Head of caudate nucleus (tissue), 42 donors: ENCODE measurements around the gene KRTAP12-4.
"Not testable (repeated sequence)": the region's sequence is repeated elsewhere in the genome, so short reads cannot be mapped to it uniquely, and the experiment has no call there.

Experiments
- DNase-seq, 42 donors: peaks; one replicate each; pipeline versions ENCODE4 v3.0.0 to v3.0.0-alpha.2; 2020 to 2021; ENCODE audit warnings: mixed read lengths in 7 of 42
- intact Hi-C: fragments of 100-400 bp; cut with DNase I; formaldehyde crosslinking; loops from one replicate; pipeline ENCODE4 v1.15.0; 2022

The KRTAP12-4 gene

DNA sequence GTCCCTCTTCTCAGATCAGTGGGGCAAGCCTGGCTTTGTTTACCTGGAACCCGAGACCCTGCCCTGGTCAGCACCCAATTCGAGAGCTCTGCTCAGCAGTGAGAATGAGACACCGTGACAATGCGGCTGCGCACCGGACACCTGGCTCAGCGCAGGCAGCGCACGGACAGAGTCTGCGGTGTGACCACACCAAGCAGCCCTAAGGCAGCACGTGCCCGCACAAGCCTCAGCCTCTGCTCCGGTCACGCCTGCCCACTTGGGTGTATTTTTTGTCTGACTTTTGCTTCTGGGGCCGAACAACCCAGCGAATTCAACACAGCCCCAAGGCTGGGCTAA lies 37.9 kb downstream of the KRTAP12-4 start:
- intact Hi-C loops: no loop called here
- DNase-seq: no peak

DNA sequence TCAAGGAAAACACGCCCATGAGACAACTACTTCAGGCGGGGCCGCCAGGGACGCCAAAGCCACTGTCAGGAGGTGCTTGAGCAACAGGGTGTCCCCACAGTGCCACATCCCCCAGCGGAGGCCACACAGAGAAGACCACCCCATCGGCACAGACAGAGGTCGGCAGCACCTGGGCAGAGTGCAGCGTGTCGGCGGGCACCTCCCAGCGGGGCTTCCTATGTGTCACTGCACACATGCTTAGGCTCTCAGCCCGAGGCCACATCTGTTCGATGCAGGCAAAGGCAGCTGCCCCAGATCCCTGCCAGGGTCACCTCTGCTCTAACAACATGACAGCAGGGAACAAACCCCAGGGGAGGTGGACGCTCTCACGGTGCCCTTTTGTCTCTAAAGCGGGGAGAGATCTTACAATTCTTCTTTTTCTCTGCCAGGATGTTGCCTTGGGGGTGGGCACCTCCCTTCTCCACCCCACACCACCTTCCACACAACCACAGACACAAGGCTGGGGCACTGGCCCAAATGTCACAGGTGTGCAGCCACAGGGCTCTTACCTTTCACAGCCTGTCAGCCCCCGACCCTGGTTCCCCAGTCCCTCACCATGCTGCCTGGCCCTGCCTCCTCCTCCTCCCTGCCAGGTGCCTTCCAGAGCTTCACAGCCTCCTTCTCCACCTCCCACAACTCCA lies 38.4 kb downstream of the KRTAP12-4 start:
- no peak for DNase-seq
- intact Hi-C loops: no loop called here

DNA sequence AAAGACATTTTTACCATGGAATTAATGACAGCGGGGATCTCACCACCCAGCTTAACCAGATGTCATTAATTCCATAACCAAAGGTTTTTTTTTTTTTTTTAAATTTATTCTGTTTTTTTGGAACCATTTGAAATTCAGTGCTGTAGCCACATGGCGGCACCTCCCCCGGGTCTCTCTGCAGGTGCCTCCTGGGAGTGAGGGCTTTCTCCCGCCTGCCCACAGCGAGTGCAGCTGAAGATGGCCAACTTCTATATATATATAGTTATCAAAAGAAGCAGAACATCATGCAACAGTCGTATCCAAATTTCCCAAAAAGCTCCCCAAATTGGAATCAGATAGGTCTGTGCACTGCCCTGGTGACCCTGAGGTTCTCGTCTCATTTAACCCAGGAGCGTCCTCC lies 39.0 kb downstream of the KRTAP12-4 start:
- intact Hi-C loops: no loop called here
- DNase-seq: no peak

DNA sequence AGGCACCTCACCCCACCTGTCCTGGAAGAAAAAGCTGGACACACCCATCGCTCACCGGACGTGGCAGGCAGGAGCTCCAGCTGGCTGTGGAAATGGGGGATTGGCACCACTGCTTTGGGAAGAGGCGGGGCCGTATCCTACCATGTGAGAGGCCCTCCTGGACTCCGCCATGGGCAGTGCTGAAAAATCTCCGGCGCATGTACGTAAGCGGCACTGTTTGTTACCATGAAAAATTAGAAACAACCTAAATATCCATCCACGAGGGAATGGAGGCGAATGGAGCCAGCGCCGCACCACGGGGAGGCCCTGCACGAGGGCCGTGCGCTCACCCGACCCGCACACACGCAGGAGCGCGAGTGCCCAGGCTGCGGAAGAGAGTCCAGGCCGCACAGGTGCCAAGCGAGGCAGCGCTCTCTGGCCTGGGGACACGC lies 39.5 kb downstream of the KRTAP12-4 start:
- DNase-seq: no peak
- intact Hi-C loops: no loop called here

DNA sequence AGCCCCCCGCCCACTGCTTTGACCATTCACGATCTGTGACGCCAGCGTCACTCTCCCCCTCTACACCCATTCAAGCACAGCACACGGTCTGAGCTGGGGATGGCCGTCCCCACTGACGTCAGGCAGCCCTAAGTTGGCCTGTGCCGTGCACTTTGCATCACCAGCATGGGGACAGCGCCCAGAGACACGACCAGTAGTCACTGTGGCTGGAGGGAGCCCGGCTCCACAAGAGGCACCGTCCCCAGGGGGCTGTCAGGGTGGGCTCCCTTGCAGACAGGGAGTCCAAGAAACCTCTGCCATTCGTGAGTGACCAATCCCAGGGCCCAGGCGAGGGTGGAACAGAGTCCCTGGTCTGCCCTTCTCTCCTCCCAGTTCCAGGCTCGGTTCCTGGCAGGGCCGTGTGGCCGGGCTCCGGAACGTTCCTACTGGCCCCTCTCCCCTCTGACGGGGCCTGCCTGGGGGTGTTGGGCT lies 40.3 kb downstream of the KRTAP12-4 start:
- intact Hi-C loops: no loop called here

DNA sequence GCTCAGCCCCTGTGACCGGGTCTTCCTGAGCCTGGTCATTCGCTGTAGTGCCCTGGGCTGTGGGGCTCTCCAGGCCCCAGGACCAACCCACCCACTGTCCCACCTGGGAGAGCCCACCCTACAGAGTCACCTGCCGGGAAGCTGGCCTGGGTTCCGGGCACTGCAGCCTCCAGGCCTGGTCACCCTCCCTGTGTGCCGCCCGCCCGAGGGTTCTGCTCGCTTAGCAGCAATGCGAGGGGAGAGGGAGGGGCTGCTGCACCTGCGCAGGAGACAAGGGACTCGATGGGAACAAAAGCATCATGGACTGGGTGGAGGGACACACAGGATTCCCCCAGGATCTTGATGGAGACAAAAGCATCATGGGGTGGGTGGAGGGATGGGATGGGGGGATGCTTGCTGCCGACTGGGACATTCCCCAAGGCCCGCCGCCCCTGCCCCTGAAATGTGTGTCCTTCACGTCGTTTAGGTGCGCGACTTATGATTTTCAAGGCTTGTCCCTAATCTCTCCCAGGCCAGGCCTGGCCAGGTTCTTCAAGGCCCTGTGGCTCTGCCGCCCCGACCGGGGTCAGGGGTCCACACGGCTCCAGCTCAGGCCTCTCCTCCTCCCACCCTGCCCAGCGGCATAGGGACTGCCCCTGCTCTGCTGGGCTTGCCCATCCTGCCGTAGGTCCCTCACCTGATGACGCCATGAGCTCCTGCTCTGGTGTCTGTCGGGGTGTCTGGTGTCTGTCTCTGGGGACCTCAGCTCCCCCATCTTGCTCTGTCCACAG lies 40.9 kb downstream of the KRTAP12-4 start:
- intact Hi-C loops: no loop called here
- no peak for DNase-seq

More for the DNA sequence above, 40.3 kb downstream of the KRTAP12-4 start:
- DNase-seq: no peak

DNA sequence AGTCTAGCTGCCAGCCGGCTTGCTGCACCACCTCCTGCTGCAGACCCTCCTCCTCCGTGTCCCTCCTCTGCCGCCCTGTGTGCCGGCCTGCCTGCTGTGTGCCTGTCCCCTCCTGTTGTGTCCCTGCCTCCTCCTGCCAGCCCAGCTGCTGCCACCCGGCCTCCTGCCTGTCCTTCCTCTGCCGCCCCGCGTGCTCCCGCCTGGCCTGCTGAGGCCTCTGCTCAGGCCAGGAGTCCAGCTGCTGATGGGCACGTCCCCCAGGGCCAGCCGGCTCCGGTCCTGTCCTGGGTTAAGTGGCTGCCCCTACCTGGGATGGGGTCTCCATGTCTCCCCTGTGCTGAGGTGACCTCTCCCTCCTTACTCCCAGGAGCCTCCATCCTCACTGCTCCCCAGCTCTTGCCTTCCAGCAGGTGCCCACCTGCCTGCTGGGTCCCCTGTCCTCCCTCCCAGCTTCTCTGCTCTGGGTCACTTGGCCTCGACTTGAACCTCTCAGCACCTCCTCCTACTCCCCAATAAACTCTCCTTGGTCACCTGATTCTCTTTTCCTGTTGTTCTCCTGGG lies 41.7 kb downstream of the KRTAP12-4 start:
- intact Hi-C loops: no loop called here

DNA sequence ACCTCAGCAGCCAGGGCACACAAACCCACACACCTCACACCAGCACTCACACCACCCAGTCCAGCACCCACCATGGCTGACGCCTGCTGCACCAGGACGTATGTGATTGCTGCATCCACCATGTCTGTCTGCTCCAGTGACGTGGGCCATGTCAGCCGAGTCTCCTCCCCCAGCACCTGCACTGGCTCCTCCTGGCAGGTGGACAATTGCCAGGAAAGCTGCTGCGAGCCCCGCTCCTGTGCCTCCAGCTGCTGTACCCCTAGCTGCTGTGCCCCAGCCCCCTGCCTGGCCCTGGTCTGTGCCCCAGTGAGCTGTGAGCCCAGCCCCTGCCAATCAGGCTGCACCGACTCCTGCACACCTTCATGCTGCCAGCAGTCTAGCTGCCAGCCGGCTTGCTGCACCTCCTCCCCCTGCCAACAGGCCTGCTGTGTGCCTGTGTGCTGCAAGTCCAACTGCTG lies 42.4 kb downstream of the KRTAP12-4 start, which contains the start of gene KRTAP10-8:
TSS of gene KRTAP10-8 (plus strand) at position 51 of the 458 bp plus-strand sequence. CDS start at position 73, 22 bp downstream.
- no peak for DNase-seq

More for the DNA sequence above, 41.7 kb downstream of the KRTAP12-4 start:
- DNase-seq: no peak

DNA sequence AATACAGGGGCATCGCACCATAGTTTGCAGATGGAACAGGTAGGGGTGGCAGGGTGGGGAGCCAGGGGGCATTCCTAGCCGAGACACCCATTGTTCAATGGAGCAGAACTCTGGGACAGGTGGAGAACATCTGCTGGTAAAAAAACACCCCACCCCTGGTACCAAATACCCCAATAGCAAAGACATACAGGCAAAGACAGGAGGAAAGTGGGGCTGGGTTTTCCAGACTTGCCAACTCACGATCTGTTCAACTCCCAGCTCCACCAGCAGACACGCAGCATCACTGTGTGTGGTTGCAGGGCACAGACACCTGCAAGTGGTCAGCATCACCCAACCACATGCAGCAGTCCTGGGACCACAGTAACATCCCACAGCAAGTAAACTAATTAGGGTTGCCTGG lies 42.9 kb downstream of the KRTAP12-4 start:
- DNase-seq: no peak
- intact Hi-C loops: no loop called here

More for the DNA sequence above, 42.4 kb downstream of the KRTAP12-4 start, which contains the start of gene KRTAP10-8:
- intact Hi-C loops: no loop called here

DNA sequence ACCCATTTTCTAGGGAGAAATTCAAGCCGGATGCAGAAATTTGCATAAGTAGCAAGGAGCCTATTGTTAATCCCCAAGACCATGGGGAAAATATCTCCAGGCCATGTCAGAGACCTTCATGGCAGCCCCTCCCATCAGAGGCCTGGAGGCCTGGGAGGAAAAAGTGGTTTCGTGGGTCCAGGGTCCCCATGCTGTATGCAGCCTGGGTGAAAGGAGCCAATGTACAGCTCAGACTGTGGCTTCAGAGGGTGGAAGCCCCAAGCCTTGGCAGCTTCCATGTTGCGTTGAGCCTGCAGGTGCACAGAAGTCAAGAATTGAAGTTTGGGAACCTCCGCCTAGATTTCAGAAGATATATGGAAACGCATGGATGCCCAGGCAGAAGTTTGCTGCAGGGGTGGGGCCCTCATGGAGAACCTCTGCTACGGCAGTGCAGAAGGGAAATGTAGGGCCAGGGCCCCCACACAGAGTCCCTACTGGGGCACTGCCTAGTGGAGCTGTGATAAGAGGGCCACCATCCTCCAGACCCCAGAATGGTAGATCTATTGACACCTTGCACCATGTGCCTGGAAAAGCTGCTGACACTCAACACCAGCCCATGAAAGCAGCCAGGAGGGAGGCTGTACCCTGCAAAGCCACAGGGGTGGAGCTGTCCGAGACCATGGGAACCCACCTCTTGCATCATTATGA lies 44.2 kb downstream of the KRTAP12-4 start:
- intact Hi-C loops: not testable (repeated sequence)

DNA sequence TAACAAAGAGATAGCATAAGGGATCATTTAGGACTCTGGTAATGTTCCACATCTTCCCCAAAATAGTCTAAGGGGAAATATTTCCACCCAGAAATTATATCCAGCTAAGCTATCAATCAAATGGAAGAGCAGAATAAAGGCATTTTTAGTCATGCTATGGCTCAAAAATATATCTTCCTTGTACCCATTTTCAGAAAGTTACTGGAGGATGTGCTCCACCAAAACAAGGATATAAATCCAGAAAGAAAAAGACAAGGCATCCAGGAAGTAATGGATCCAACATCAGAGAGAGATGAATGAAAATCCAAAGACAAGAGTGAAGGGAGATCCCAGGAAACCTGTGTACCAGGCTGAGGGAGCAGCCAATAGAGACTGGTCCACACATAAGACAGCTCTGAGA lies 45.3 kb downstream of the KRTAP12-4 start:
- no peak for DNase-seq
- intact Hi-C loops: no loop called here

More for the DNA sequence above, 44.2 kb downstream of the KRTAP12-4 start:
- DNase-seq: not testable (repeated sequence)

DNA sequence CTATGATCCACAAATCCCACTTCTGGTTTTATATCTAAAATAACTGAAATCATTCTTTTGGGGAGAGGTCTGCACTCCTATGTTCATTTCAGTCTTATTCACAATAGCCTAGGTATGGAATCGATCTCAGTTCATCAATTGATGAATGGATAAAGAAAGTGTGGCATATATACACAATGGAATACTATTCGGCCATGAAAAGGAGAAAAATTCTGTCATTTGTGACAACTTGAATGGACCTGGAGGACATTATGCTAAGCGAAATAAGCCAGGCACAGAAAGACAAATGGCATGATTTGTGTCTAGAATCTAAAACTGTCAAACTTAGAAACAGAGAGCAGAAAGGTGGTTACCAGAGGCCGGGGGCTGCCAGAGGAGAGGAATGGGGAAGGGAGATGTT lies 48.0 kb downstream of the KRTAP12-4 start:
- DNase-seq: no peak
- intact Hi-C loops: no loop called here
